ENCODE results near the gene FSHB.
"Not testable (repeated sequence)": the region's sequence is repeated elsewhere in the genome, so short reads cannot be mapped to it uniquely, and the experiment has no call there.

FSHB gene

DNA sequence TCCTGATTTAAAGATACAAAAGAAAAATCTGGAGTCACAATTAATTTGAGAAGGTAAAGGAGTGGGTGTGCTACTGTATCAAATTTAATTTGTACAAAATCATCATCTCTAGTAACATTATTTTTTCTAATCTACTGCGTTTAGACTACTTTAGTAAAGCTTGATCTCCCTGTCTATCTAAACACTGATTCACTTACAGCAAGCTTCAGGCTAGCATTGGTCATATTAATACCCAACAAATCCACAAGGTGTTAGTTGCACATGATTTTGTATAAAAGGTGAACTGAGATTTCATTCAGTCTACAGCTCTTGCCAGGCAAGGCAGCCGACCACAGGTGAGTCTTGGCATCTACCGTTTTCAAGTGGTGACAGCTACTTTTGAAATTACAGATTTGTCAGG, at the start of gene FSHB:
TSS of gene FSHB (plus strand) at position 301 of the 400 bp plus-strand sequence. CDS start 889 bp downstream, outside the sequence.
- ATAC-seq: no peak

- ATAC-seq: no peak
These were observed 44.1 kb upstream of the FSHB start for GRCh38 chr11:30186748-30187147.

- no peak for ATAC-seq
These were observed 38.2 kb upstream of the FSHB start for GRCh38 chr11:30192620-30193019.

DNA sequence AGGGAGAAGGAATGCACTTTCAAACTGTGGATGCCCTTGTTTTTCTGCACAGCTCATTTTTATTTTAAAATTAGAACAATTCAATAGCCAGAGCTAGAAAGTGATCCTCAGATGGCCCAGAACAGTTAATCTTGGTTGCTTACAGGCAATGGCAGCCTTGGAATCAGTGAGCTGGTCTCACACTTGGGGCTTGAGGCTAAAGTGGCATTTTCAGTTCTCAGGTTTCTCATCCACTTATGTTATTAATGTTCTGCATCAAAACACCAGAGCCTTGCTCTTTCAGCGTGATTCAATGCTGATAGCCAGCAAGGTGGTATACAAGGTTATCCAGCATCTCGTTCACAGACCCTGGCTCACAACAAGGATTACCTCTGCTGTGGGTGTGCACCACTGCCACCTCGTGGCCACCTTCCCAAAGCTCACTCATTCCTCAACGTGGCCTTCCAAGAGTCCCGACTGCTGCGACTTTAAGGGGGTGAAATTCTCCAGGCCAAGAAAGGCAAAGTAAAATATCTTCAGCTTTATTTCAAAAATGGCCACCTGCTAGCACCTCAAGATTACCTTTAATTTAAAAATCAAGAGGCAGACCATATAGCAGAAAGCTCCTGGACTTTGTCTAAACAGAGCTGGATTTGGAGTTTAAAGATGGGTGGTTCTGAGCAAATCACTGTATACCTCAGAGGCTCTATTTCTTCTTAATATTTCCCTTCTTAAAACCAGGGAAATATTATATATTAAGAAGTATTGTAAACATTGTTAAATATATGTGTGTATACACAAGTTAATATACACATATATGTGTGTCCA, 34.2 kb upstream of the FSHB start:
- no peak for ATAC-seq

DNA sequence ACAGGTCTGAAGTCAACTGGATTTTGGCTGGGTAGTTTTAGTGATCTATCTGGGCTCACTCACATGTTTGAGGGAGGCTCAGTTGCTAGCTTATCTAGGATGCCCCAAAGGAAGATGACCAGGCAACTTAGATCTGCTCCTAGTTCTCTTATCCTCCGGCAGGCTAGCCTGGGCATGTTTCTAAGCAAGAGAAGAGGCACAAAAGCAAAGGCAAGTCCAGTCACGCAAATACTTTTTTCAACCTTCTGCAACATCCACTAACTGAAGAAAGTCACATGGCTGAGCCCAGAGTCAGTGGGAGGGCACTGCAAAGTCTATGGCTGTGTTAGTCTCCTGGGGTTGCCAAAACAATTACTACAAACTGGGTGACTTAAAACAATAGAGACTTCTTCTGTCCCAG, 32.9 kb upstream of the FSHB start:
- no peak for ATAC-seq

DNA sequence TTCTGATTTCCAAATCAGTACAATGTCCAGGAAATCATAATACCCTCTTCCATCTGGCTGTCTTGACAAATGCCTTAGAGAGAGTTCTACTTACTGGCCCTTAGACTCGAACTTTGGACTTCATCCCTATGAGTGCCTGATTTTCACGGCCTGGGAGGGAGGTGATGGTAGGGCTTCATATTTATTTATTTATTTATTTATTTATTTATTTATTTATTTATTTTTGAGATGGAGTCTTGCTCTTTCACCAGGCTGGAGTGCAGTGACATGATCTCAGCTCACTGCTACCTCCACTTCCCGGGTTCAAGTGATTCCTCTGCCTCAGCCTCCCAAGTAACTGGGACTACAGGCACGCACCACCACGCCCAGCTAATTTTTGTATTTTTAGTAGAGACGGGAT, 27.8 kb upstream of the FSHB start:
- ATAC-seq: not testable (repeated sequence)

GRCh38 chr11:30203850-30204249, 27.0 kb upstream of the FSHB start:
- no peak for ATAC-seq

DNA sequence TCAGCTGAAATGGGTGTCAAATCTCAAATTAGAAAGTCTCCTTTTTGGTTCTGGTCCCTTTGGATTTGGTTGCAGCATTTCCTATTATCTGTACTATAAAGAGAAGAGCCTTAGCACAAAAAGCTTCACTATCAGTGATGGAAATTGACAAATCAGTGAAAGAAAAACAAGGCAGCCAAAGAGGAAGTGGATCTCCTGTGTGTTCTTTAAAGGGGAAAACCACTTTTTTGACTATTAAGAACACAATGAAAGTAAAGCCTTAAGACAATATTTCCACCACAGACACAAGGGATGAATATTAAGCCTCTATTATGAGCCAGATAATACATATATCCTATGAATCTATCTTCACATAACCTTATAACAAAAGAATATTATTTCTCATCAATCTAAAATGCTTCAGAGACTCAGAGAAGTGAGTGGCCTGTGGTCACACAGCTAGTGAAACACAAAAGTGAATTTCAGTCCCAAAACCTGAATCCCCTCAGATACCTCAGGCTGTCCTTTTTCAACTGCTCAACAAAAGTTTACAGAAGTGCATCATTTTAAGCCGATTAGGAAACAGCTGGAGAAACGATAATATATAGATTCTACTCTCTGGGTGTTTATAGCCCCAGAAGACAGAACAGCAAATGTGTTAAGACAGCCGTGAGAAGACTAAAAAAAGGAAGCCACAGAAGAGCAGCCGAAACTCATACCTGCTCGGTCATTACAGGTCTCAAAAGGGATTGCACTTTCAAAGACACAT, 24.4 kb upstream of the FSHB start:
- ATAC-seq: no peak

DNA sequence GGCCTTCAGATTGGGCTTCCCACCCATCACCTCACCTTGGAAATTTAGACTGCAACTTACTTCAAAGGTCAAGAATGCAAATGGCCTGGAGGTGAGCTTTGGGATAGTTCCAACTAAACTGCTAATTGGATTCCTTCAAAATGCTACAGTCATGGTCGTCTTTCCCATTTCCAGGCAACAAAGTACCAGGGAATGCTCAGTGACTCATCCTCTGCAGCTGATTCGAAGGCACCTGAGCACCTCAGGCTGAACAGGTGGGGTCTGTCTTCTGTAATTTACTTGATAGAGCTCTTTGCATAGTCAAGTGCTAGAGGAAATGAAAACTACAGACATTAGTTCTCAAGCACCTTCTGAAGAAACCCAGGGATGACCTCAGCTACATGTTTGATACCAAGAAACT, 20.5 kb upstream of the FSHB start:
- no peak for ATAC-seq

GRCh38 chr11:30216534-30216933, 14.3 kb upstream of the FSHB start:
- ATAC-seq: no peak

DNA sequence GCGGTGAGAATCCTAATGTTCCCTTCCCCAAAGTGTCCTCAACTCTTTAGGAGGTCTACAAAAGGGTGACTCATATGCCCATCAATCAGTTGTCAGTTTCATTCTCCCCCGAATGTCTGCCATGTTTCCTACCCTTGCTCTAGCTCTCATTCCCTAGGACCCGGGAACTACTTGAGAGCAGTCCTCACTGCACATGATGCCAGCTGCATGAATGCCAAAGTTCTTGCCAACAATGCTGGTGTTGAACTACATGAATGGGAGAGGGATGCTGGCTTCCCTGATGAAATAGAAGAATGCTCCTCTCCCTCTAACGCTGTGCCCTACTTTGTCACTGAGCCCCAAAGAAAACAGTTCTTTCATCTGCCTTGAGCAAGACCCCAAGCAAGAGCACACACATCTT, 12.5 kb upstream of the FSHB start:
- no peak for ATAC-seq

- ATAC-seq: no peak
These were observed 5.2 kb upstream of the FSHB start for GRCh38 chr11:30225642-30226041.

DNA sequence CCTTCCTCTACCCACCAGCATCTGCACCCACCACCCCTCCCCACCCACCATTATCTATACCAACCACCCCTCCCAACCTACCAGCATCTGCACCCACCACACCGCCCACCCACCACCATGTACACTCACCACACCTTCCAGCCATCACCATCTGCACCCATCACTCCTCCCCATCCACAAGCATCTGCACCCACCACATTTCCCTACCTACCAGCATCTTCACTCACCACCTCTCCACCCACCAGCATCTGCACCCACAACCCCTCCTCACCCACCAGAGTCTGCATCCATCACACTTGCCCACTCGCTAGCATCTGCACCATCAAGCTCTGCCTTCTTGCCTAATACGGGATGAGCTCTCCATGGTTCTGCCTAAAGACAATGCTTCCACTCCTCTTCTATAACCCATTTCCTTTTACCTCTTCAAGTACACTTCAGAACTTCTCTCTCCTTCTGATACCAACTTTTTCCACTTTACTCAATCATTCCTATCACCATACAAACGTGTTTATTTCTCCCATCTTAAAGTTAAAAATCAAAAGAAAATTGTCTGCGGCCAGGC, 2.4 kb upstream of the FSHB start:
- no peak for ATAC-seq

DNA sequence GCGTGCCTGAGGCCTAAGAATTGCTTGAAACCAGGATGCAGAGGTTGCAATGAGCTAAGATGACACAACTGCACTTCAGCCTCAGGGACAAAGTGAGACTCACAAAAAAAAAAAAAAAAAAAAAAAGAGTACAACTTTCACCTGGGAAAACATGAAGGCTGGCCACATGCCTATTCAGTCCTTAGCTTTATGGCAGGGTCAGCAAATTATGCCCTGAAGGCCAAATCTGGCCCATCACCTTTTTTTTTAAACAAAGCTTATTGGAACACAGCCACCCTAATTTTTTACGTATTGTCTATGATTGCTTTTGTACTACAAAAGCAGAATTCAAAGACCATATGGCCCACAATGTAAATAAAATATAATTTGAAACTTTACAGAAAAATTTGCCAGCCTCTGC, 8.2 kb downstream of the FSHB start:
- ATAC-seq: no peak

DNA sequence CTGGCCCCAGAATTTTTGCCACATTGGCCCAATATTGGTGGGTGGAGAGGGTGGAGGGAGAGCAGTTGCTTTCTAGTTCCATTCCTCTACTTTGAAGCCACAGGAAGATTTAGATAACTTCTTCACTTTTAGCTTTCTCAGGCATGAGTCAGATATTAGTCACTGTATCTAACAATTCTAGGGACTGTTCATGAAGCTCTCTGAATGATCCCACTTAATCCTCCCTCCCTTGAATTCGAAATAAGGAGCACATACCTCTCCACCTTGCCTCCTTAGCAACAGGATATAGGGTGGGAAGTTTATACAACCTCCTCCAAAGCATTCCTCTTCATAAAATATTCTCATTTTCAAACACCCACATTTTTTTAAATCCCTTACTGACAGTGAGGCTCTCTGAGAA, 13.5 kb downstream of the FSHB start:
- ATAC-seq: no peak

DNA sequence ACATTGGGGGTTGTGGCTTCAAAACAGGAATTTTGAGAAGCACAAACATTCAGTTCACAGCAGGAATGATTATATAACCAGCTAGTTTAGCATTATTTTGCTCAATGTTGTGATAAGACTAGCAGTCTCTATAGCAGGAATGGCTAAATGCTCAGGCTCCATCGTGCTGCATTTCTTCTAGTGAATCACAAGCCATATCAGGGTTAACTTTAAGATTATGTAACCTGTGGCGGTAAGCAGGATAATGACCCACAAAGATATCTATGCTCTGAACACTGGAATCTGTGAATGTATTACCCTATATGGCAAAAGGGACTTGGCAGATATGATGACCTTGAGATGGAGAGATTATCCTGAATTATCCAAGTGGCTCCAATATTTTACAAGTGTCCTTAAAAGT, 14.8 kb downstream of the FSHB start:
- ATAC-seq: no peak

GRCh38 chr11:30254307-30255298, 23.8 kb downstream of the FSHB start:
- no peak for ATAC-seq

GRCh38 chr11:30255637-30256036, 24.8 kb downstream of the FSHB start:
- ATAC-seq: no peak

- no peak for ATAC-seq
These were observed 26.2 kb downstream of the FSHB start for GRCh38 chr11:30257058-30257457.

DNA sequence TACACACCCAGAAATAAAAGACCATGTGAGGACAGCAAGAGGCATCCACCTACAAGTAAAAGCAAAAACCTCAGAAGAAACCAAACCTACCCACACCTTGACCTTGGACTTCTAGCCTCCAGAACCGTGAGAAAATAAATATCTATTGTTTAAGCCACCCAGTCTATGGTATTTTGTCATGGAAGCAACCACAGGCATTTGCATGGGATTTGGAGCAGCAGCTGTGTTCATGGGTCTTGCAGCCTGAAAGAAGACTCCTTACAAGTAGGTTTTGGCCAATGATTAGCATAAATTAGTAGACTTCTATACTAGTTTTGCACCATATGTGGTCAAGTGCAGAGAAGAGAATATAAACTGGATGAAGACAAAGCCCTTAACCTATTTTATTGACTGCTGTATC, 27.9 kb downstream of the FSHB start:
- no peak for ATAC-seq

DNA sequence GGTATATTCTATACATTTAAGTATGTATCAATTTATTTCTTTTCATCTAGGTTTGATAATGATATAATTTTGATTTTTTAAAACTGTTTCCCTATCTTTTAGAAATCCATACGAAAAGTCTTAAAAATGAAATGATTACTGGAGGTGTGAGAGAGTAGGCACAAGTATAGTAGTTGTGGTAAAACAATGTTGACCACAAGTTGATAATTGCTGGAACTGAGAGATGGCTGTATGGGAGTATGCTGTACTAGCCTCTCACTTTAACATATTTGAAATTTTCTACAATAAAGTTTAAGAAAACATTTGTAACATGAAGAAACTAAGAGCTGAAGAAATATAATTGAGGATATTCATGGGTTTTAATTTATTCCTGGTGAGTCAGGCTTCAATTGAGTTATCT, 30.0 kb downstream of the FSHB start:
- ATAC-seq: no peak

GRCh38 chr11:30261821-30262220, 31.0 kb downstream of the FSHB start:
- ATAC-seq: no peak

GRCh38 chr11:30268638-30269037, 37.8 kb downstream of the FSHB start:
- not testable (repeated sequence) for ATAC-seq
